Heart left ventricle (tissue), 16 donors: ENCODE measurements around the gene SASS6. TPM values are rescaled to one million over a fixed set of nuclear protein-coding genes. Genes with fewer than 3 reads are reported as not detected.

Experiments used
- ATAC-seq, 4 donors: fragments of 200-7000 bp; cut with Tn5 transposase; one replicate each; pipeline ENCODE4 v1.9.1; 2020 to 2022; ENCODE audit warnings: moderate library complexity in 4 of 4, mild to moderate bottlenecking in 3 of 4, moderate number of reproducible peaks in 1 of 4
- DNase-seq, 5 donors: peaks; one replicate each; pipeline ENCODE4 v3.0.0-alpha.2; 2020
- H3K27ac ChIP-seq, 12 donors: fragments of 200-600 bp; sonication (generic) in 4 of 12; one replicate each; pipeline versions ENCODE4 v1.5.0 to v1.8.0; 2016 to 2022; ENCODE audit warnings: mild to moderate bottlenecking in 2 of 12
- H3K27me3 ChIP-seq, 9 donors: fragments of 200-600 bp; sonication (generic) in 2 of 9; one replicate each; pipeline versions ENCODE4 v1.5.1 to v1.8.0; 2016 to 2022; ENCODE audit warnings: mild to moderate bottlenecking in 3 of 9
- H3K36me3 ChIP-seq, 9 donors: fragments of 200-600 bp; sonication (generic) in 2 of 9; one replicate each; pipeline versions ENCODE4 v1.5.0 to v1.8.0; 2018 to 2022; ENCODE audit warnings: mild to moderate bottlenecking in 2 of 9
- H3K4me1 ChIP-seq, 12 donors: fragments of 200-600 bp; sonication (generic) in 4 of 12; one replicate each; pipeline versions ENCODE4 v1.5.0 to v1.8.0; 2016 to 2022; ENCODE audit warnings: mild to moderate bottlenecking in 3 of 12
- H3K4me3 ChIP-seq, 12 donors: fragments of 200-600 bp; sonication (generic) in 4 of 12; one replicate each; pipeline versions ENCODE4 v1.5.0 to v1.8.0; 2017 to 2022; ENCODE audit warnings: mild to moderate bottlenecking in 9 of 12, moderate library complexity in 4 of 12
- H3K9me3 ChIP-seq, 12 donors: fragments of 200-600 bp; sonication (generic) in 4 of 12; one replicate each; pipeline versions ENCODE4 v1.5.0 to v1.8.0; 2016 to 2022; ENCODE audit warnings: mild to moderate bottlenecking in 1 of 12
- POLR2A ChIP-seq, 2 donors: fragments of 450-650 bp; IDR thresholded peaks; one replicate each; pipeline ENCODE4 v1.6.1; 2017; ENCODE audit warnings: antibody characterized with exemption in 2 of 2, mild to moderate bottlenecking in 2 of 2, moderate library complexity in 2 of 2
- WGBS, 4 donors: extraction: QIAGEN DNeasy Blood & Tissue Kit in 2 of 4; methylation state at CpG; one replicate each; pipeline versions ENCODE4 v1.1.5 to v1.1.7; 2013 to 2018; 5-methylcytosine and 5-hydroxymethylcytosine counted together
- intact Hi-C, 10 donors: fragments of 100-400 bp; cut with DNase I; formaldehyde crosslinking; loops; one replicate each; pipeline versions ENCODE4 v1.11.1 to v1.14.2; 2022
- polyA plus RNA-seq, 2 donors: library from polyadenylated mRNA; stranded (reverse); fragments of 200-250 nt; gene quantifications; one replicate each; pipeline ENCODE4 v1.2.3, GENCODE V29; 2013
- total RNA-seq, 9 donors: library from RNA; depleted of rRNA in 2 of 9; stranded (reverse); fragments of >200 nt in 2 of 9; fragmentation: NEBNext Ultra II Directional in 3 of 9; extraction: Animal tissue kit (Norgen Biotek cat#: 25700) in 3 of 9; gene quantifications; one replicate each; pipeline versions ENCODE4 v1.1.0 to v1.2.4, GENCODE V29; 2016 to 2023
- TF ChIP-seq, protein P1 (sequence below), 12 donors: fragments of 200-600 bp; sonication (generic) in 4 of 12; IDR thresholded peaks; one replicate each; pipeline versions ENCODE4 v1.5.0 to v1.8.0; 2018 to 2022; ENCODE audit warnings: antibody characterized with exemption in 12 of 12, mild to moderate bottlenecking in 5 of 12
- donor health status: ischemic (EF 13 %, LVEDD 7.1; RV severe dilation, severe dysfunction).
- donor health status: healthy with polysubstance abuse.
- donor health status: DM: no; HTN: yes; CAD: no.
- donor health status: DM: no; HTN: no; CAD: no.
- donor health status: ischemic (EF 25% LVEDD 6.9; RV normal size, moderate dysfunction).
- donor health status: ischemic (EF 25% LVEDD 5.7; RV mildly dilated, moderate dysfunction).
- donor health status: healthy.
- donor health status: DM: yes; HTN: yes; CAD: no.
- donor health status: ischemic (EF 35%, LVEDD 5.7; RV mildly dilated, moderate dysfunction).
- donor health status: nonischemic (EF 11% LVEDD 7.7; RV severe dilation, severe dysfunction).
- donor health status: DM: yes; HTN: yes; CAD: no.
- donor health status: PGD.
- donor health status: ischemic (EF 29% LVEDD 5.4; RV normal size, mild dysfunction).
- donor health status: nonischemic (EF 23%, LVEDD 6.1; RV moderate dilation, normal function).

The SASS6 gene
- total and polyA plus RNA-seq, 11 donors, result 1.1 to 2.2 (median 1.6) TPM

DNA sequence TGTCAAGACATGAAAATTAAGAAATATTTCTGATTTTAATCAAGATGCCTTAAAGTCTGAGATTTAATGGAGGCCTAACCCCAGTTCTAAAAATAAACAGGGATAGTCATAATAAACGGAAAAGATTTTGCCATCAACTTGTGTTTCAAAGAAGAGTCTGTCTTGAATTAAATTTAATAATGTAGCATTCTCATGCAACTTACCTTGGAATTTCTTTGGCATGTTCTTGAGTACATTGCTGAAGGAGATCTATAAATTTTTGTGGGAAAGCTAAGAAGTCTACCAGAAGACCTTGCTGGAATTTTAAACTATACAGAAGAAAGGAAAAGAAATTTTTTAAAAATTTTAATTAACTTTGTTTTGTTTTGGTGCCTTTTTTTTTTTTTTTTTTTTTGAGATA, 10.6 kb downstream of the SASS6 start:
- H3K27ac ChIP-seq, result no peak overlapping the region
- WGBS, 4 donors, result 85 to 91% (median 89%) methylated on average over 1 of the region's 1 CpG
- DNase-seq (no peak), ATAC-seq (no peak)
- H3K9me3 ChIP-seq, result no peaks in the 10 kb centered on the region
- H3K4me1 ChIP-seq, result no peaks in the 10 kb centered on the region
- no peak for TF ChIP-seq POLR2A (IDR thresholded peaks at IDR 0.05)
- TF ChIP-seq, protein P1, sequence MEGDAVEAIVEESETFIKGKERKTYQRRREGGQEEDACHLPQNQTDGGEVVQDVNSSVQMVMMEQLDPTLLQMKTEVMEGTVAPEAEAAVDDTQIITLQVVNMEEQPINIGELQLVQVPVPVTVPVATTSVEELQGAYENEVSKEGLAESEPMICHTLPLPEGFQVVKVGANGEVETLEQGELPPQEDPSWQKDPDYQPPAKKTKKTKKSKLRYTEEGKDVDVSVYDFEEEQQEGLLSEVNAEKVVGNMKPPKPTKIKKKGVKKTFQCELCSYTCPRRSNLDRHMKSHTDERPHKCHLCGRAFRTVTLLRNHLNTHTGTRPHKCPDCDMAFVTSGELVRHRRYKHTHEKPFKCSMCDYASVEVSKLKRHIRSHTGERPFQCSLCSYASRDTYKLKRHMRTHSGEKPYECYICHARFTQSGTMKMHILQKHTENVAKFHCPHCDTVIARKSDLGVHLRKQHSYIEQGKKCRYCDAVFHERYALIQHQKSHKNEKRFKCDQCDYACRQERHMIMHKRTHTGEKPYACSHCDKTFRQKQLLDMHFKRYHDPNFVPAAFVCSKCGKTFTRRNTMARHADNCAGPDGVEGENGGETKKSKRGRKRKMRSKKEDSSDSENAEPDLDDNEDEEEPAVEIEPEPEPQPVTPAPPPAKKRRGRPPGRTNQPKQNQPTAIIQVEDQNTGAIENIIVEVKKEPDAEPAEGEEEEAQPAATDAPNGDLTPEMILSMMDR (IDR thresholded peaks at IDR 0.05), result no peak
- peaks cover 0 to 25% (median 11%) of the 10 kb centered on the region in 9 donors for H3K36me3 ChIP-seq
- intact Hi-C loops, result no loop called here
- H3K27me3 ChIP-seq, result no peaks in the 10 kb centered on the region
- no peak overlapping the region for H3K4me3 ChIP-seq

DNA sequence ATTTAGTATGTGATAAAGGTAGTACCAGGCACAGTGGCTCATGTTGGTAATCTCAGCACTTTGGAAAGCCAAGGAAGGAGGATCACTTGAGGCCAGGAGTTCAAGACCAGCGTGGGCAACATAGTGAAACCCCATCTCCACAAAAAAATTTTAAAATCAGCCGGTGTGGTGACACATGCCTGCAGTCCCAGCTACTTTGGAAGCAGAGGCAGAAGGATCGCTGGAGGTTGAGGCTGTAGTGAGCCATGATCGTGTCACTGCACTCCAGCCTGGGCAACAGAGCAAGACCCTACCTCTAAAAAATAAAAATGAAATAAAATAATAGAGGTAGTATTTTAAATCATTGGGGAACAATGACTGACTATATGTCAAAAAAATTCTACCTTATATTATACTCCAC, 17.2 kb downstream of the SASS6 start:
- intact Hi-C loops, result no loop called here

DNA sequence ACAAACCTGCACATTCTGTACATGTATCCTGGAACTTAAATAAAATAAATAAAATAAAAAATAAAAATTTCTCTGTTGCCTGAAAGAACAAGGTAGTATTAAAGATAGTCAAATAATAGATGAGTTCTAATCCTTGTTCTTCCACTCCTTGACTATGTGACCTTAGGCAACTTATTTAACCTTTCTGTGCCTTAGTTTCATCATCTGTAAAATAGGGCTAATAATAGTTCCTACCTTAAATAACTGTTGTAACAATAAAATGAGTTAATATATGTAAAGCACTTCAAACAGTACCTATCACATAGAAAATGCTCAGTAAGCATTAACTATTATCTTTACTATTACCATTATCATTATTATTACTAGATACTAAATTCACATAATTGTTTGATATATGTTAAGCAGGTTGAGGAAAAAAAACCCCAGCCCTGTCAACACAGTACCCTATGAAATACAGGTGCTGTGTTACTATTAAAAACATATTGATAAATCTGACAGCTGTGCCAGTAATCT, 23.1 kb downstream of the SASS6 start:
- no peaks in the 10 kb centered on the region for H3K9me3 ChIP-seq
- H3K4me3 ChIP-seq, result no peak overlapping the region
- ATAC-seq, result no peak
- no peaks in the 10 kb centered on the region for H3K4me1 ChIP-seq
- intact Hi-C loops, result no loop called here
- peaks cover 0 to 45% (median 28%) of the 10 kb centered on the region in 9 donors for H3K36me3 ChIP-seq
- DNase-seq, result no peak
- no peak overlapping the region for H3K27ac ChIP-seq
- no peaks in the 10 kb centered on the region for H3K27me3 ChIP-seq
- TF ChIP-seq POLR2A (IDR thresholded peaks at IDR 0.05), result no peak
- TF ChIP-seq, protein P1 (IDR thresholded peaks at IDR 0.05), result no peak

More for the DNA sequence above, 17.2 kb downstream of the SASS6 start:
- Histone ChIP-seq H3K27ac (no peak overlapping the region), H3K4me3 (no peak overlapping the region), H3K4me1 (no peaks in the 10 kb centered on the region), H3K36me3 (peaks cover 0 to 31% (median 11%) of the 10 kb centered on the region in 9 donors), H3K27me3 (no peaks in the 10 kb centered on the region), H3K9me3 (no peaks in the 10 kb centered on the region)
- no peak for TF ChIP-seq POLR2A (IDR thresholded peaks at IDR 0.05)
- DNase-seq (no peak), ATAC-seq (no peak)
- 93 to 99% (median 97%) methylated on average over 4 of the region's 4 CpGs for WGBS, 4 donors

DNA sequence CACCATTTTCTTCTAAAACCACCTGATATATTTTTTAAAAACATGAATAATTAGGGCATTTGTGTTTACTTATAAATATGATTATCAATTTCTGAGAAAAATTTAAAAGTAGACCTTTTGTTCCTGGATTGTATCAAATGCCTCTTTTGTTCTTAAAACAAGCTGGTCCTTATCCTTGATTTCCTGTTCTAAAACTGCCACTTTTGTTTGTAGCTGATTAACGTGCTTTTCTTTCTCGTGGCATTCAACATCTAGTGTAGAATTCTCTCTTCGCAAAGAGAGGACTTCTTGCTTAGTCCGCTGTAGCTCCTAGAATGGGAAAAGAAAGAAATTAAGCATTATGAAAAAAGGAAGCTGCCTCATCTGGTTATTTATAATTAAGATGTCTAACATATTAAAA, 25.0 kb downstream of the SASS6 start:
- Histone ChIP-seq H3K27me3 (no peaks in the 10 kb centered on the region), H3K36me3 (peaks cover 0 to 64% (median 43%) of the 10 kb centered on the region in 9 donors), H3K9me3 (no peaks in the 10 kb centered on the region), H3K4me3 (no peak overlapping the region), H3K27ac (no peak overlapping the region), H3K4me1 (no peaks in the 10 kb centered on the region)
- TF ChIP-seq, protein P1 (IDR thresholded peaks at IDR 0.05), result no peak
- TF ChIP-seq POLR2A (IDR thresholded peaks at IDR 0.05), result no peak
- DNase-seq, result no peak
- no peak for ATAC-seq
- intact Hi-C loops, result no loop called here
- 78 to 87% (median 83%) methylated on average over 4 of the region's 4 CpGs for WGBS, 4 donors

DNA sequence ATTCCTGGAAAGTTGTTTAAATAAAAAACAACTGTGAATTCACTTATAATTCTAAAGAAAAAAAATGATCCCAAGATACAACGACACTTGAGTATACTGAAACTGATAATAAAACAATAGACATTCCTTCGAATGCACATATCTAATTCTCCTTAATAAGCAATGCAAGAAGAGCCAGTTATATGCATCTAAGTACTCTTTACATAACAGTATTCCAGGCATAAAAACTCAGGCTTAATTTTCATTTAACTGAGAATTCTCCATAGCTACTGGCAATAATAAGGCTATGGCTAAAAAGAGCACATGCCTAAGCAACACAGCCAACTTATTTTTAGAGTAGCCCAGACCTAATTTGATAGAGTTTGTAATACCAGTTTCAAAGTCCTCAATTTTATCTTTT, 31.2 kb downstream of the SASS6 start:
- Histone ChIP-seq H3K36me3 (peaks cover 0 to 68% (median 45%) of the 10 kb centered on the region in 9 donors), H3K27me3 (no peaks in the 10 kb centered on the region), H3K27ac (no peak overlapping the region), H3K4me3 (no peak overlapping the region), H3K9me3 (no peaks in the 10 kb centered on the region), H3K4me1 (peaks cover 0 to 12% (median 0%) of the 10 kb centered on the region in 12 donors)
- DNase-seq (no peak), ATAC-seq (no peak)
- intact Hi-C loops, result no loop called here
- WGBS, 4 donors, result 56 to 69% (median 67%) methylated on average over 2 of the region's 2 CpGs
- TF ChIP-seq, protein P1 (IDR thresholded peaks at IDR 0.05), result no peak
- no peak for TF ChIP-seq POLR2A (IDR thresholded peaks at IDR 0.05)
